Activated CD4-positive, CD25-positive, alpha-beta regulatory T cell treated with anti-CD3 and anti-CD28 coated beads, Interleukin-2, amount 50 U/mL, for 72 hours (primary cell): ENCODE results near the gene CPAMD8.
A peak's percentile ranks its signal among the peaks of the same experiment; 100 is the strongest.

Source experiments
- DNase-seq: peaks from one replicate; pipeline ENCODE4 v3.0.0; 2021

The CPAMD8 gene

DNA sequence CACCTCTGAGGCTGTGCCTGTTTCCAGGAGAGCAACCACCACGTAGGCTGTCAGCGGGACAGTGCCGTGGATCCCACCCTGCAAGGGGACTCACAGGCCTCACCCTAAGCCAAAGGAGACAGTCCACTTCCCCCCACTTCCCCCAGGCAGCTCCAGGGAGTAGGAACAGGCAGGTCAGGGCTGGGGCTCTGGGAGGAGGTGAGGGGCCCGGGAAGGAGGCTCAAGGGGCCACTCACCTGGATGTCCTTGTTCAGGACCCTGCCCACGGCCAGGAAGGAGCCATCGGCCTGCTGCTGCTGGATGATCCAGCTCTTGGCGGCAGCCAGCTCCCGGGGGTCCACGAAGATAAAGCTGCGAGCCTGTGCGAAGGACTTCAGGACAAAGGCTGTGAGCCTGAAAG lies 112.2 kb downstream of the CPAMD8 start:
- no peak for DNase-seq

DNA sequence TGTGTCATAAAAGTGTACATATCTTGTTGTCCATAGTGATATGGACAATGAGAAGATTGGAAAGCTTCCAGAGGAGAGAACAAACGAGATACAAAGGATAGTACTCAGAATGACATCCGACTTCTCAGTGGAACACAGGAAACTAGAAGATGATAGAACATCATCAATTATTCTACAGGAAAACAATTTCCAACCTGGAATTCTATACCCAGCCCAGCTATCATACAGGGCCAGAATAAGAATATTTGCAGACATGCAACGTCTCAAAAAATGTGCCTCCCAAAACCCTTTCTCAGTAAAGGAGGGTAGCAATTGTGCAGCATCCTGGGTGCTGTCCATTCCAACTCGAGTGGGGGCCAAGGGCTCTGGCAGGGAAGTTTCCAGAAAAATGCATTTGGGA lies 113.8 kb downstream of the CPAMD8 start:
- no peak for DNase-seq

DNA sequence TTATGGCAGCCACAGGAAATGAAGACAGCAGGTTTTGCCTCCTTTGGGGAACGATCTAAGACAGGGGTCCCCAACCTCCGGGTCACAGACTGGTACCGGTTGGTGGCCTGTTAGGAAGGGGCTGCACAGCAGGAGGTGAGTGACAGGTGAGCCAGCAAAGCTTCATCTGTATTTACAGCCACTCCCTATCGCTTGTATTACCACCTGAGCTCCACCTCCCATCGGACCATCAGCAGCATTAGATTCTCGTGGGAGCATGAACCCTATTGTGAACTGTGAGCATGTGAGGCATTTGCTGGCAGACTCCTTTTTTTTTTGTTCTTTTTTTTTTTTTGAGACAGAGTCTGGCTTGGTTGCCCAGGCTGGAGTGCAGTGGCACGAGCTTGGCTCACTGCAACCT lies 115.6 kb downstream of the CPAMD8 start:
- no peak for DNase-seq

DNA sequence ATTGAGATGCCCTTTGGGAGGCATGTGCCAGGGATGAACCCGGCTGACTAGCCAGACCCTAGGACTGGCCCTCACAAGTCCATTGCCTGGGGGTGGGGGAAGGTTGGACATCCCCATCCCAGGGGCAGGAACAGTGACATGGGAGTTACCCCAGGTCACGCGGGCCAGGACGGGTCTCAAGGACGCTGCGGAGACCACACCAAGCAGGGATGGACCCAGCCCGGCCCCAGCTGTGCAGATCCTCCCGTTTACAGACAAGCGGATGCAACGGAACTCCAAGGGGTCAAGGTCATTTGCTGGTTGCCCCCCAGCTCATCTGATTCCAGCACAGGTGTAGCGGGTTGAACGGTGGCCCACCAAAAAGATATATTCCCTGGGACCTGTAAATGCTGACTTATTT lies 117.9 kb downstream of the CPAMD8 start:
- no peak for DNase-seq

DNA sequence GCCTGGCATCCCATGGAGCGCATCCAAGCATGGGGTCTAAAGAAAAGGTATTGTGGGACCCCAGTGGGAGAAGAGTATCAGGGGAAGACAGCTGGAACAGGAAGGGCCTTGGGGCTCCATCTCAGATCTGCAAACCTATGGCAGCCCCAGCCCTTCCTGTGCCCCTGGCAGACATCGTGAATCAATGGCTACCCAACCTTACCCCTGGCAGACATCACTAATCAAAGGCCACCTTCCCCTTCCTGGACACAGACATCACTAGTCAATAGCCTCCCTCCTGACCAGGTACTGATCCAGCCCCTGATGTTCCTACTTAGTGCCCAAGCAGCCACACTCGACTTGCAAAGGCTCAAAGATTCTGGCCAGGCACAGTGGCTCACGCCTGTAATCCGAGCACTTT lies 122.0 kb downstream of the CPAMD8 start:
- no peak for DNase-seq

DNA sequence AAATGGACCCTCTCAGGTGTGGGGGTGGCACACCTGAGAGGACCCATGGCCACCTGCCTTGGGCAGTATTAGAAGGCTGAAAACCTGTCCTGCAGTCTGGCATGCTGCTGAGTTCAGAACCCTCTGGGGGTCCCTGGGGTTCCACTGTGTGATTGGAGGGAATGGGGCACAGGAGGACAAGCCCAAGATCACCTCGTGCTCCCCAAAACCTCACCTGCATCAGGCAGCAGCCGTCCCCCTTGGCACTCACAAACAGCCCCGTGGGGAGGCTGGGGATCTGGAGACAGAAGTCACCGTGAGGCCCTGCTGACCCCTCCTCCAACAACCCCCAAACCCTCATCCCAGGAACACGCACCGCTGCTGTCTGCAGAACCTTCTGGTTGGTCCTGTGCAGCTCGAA lies 123.3 kb downstream of the CPAMD8 start:
- DNase-seq, result no peak

DNA sequence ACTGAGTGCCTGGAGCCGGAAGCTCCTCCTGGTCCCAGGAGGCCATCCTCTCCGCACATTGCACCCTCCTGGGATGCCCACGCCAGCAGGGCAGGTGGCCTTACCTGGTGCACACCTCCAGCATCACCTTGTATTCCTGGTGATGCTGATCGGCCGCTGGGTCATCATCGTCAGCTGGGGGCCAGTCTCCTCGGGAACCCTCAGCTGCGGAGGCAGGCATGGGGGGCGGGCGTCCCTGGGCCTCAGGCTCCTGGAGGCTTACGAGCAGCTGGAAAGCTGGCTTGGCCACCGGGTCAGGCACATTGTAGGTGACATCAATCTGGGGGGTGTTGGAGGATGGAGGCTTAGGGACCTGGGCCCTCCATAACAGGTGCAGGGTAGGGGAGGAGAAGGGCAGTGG lies 124.1 kb downstream of the CPAMD8 start:
- DNase-seq, result no peak

DNA sequence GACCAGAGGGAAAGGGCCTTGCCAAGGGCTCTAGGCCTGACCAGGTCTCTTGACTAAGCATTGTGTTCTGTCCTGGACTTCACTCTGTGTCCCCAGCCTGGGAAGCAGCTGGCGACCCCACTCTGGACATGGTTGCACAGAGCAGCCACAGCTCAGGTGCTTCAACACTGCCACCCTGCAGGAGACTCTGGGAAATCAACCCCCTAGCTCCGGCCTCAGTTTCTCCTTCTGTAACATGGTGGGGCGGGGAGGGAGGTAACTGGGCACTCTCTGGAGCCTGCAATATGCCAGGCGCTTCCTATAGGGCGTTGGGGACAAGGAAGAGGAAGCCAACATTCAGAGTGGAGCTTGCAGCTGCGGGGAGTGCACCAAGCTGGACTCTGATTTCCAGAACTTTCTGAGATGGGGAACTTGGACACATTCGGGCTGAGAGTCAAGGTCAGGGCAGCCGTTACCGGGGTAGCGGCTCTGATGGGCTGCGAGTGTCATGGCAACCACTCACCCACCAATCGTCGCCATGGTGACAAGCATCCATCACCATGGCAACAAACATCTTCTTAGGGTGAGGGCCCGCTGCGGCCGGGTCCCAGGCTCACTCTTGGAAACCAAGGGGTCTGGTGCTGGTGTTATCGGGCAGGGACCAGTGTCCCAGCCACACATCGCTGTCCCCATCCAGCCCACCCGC lies 125.0 kb downstream of the CPAMD8 start:
- no peak for DNase-seq

DNA sequence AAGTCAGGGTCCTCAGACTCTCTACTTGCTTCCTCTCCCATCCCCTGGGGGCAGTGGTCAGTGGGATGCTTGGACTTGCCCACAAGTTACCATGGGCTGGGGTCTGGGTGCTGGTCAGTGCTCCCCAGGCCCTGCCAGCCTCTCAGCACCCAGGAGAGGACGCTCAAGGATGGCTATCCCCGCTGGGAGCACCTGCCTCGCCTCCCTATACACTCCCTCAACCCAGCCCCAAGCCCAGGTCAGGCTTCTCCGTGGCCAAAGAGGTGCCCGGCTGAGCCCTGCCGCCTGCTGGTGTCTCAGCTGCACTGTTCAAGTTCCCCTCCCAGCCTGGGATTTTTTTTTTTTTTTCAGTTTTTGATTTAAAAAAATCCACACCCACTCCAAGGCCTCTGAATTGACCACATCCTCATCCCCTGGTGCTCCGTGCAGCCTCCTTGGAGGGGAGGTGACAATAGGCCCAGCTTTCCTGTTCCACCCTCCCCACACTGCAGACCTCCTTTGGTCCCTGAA lies 127.0 kb downstream of the CPAMD8 start:
- no peak for DNase-seq

DNA sequence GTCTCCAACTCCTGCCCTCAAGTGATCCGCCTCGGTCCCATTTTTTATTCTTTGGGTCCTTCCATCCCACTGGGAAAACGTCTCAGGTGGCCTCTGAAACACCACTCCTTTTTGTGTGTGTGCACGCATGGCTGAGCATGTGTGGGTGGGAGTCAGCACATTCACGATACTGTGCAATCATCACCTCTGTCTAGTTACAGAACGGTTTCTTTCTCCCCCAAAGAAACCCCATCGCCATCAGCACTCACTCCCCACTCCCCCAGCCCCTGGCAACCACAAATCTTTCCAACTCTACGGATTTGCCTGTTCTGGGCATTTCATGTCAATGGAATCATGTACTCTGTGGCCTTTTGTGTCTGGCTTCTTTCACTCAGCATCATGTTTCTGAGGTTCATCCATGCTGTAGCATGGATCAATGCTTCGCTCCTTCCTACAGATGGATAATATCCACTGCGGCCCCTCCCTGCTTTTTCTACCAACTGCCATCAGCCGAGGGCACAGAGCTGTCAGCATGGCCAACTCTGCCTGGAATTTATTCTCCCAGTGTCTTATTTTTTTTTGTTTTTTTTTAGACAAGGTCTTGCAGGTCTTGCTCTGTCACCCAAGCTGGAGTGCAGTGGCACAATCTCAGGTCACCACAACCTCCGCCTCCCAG lies 128.1 kb downstream of the CPAMD8 start:
- no peak for DNase-seq

DNA sequence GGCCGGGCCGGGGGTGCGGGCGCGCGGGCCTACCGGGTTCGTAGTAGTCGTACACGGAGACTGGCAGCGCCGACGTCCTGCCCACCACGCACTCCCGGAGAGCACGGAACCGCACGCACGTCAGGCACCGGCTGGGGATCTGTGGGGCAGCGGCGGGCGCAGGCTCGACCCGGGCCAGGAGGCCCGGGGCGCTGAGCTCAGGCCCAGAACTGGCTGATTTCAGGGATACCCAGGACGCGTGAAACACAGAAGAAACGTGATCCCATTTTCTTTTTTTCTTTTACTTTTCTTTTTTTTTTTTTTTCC lies 128.8 kb downstream of the CPAMD8 start:
- no peak for DNase-seq

DNA sequence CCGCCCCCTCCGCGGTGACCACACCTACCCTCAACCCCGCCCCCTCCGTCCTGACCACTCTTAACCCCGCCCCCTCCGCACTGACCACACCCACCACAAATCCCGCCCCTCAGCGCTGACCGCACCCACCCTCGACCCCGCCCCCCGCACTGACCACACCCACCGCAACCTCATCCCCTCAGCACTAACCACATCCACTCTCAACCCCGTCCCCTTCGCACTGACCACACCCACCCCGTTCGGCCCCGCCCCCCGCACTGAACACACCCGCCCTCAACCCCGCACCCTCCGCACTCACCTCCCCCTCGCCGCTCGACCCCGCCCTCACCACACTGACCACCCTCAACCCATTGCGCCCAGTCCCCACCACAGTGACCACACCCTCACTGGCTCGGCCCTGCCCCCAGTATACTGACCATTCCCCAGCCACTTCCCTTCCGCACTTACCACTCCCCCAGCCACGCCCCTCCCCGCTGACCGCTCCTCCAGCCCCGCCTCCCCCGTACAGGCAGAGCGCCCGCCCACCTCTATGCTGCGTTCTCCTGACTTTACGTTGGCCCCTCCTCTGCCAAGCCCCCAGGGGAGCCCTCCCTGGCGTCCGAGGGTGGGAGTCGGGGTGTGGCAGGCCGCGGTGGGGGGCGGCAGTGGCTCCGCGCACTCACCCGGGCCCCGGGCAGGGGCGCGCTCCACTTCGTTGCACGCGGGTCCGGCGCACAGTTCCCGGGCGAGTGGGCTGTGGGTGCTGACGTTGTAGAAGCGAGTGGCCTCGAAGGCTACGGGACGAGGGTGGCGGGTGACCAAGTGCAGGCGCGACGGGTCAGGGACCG lies 129.4 kb downstream of the CPAMD8 start:
- peak; percentile 76 for DNase-seq

DNA sequence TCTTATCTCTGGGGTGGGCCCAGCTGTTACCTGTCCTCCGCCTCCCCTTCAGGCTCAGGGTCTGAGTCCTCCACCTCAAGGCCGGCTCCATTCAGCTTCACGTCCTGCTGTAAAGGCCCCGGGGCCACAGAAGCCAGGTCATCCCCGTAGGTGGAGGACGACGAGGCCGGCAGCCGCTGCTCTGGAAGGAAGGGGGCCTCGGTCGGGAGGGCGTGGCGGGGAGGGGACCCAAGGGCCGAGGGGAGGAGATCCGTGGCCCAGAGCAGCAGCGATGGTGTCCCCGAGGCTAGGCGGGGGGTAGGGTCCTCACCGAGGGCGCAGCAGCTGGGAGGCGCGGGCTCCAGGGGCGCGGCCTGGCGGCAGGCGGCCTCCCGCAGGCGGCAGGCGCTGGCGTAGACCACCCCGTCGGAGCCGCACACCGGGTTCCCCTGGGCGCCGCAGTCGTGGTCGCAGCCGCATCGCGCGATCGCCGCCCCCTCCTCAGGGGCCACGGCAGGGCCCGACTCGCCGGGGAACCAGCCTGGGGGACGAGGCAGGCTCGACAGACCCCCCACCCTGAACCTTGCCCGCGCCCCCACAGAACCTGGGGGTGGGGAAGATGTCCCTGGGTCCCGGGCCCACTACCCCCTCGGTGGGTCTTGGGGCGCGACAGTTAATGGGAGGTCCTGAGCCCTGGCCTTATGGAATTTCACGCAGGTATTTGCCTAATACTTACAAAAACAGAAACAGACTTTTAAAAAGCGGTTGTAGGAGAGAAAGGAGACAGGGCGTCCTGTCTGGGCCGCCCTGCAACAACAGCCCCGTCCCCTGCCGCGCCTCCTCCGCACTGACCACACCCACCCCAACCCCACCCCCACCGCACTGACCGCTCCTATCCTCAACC lies 130.2 kb downstream of the CPAMD8 start:
- DNase-seq, result no peak

DNA sequence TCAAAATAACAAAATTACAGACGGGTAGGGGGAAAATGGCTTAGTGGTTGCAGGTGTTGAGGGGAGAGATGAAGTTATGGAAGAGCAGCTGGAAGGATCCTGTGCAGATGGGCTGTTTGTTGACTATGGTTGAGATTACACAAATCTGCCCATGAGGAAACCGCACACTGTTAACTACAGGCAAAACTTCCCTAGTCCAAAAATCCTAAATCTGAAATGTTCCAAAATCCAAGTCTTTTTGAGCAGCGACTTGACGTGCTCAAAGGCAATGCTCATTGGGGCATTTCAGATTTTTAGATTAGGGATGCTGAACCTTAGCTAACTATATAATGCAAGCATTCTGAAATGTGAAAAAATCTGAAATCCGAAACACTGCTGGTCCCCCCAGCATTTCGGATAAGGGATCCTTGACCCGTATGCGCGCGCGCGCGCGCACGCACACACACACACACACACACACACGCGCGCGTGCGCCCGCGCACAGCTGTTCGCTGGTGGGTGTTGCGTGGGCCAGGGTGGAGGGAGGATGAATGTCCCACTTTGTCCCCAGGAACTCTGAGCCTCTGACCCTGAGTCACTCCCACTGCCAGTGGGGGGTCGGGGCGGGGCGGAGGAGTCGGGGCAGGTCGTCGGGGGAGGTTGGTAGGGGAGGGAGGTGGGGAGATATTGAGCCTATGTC lies 131.0 kb downstream of the CPAMD8 start:
- no peak for DNase-seq

DNA sequence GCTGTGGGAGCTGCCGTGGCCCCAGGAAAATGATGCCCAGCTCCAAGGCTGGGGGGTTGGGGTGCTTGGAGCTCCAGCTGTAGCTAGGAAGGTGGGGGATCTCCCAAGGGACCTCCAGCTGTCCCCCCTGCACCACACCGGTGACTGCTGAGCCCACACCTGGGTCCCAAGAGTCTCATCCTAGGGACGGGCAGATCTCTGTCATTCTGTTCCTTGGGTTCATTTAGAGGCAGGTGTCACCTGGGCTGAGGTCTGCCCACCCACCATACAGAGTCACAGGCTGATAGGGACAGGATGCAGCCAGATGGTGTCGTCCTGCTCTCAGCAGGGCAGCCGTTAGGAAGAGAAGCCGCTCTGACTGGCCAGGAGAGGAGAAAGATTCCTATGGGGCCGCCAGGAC lies 132.5 kb downstream of the CPAMD8 start:
- DNase-seq, result no peak

DNA sequence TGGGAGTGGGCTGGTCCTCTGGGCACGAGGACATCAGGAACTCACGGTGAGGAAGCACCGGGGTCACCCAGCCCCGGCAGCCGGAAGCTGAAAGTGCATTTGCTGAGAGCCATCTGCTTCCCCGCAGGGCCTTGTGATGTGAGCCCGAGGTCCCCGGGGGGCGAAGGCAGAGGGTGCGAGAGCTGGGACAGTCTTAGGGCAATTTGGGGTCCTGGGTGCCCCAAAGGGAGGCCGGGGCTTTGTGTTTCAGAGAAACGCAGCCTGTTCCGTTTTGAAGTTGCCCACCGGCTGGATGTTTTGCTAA lies 133.0 kb downstream of the CPAMD8 start:
- no peak for DNase-seq

DNA sequence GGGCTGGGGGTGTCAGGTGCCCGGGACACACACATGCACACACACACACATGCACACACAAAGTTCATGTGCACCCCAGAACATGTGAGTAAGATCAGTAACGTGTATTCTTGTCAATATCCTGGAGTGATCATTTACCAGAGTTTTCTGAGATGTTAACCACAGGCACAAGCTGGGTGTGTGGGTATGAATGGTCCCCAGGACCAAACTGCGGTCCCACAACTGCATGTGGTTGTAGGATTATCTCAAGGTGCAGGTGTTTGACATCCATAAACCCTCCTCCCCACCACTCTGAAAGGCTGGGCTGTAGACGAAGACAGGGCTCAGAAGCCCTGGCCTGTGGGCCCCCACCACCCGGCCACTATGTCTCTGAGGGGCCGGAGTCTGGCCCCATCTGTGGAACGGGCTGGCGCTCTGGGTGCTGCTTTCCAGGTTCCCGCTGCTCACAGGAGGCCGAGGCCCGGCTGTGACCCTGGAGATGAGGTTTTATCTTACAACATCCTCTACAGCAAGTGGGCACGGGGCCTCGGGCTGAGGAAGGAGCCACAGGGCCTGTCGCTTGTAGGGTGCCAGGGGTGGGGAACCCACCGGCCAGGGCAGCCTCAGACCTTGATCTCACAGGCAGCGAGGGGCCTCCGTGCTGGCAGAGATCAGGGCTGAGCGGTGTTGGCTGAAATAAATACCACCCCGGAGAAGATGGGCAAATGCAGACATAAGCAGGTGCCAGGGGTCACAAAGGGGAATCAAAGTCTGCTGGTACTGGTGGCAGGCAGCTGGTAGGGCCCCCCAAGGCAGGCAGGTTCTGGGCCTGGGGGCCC lies 133.5 kb downstream of the CPAMD8 start:
- no peak for DNase-seq

DNA sequence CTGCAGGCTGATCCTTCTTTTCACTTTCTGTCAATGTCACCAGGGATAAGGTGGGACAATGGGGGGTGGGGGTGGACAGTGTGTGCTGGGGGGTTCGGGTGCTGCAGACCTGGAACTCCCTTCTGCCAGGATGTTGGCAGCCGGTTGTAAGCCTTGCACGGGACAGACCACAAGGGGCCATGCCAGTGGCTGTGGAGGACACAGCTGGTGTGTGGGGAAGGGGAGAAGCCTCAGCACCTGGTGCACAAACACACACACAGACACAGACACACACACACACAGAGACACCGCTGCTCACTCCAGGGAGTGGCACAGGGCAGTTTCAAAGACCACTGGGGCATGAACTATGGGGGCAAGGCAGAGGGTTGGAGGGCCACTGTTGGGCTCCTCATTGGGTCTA lies 134.2 kb downstream of the CPAMD8 start:
- DNase-seq, result no peak

DNA sequence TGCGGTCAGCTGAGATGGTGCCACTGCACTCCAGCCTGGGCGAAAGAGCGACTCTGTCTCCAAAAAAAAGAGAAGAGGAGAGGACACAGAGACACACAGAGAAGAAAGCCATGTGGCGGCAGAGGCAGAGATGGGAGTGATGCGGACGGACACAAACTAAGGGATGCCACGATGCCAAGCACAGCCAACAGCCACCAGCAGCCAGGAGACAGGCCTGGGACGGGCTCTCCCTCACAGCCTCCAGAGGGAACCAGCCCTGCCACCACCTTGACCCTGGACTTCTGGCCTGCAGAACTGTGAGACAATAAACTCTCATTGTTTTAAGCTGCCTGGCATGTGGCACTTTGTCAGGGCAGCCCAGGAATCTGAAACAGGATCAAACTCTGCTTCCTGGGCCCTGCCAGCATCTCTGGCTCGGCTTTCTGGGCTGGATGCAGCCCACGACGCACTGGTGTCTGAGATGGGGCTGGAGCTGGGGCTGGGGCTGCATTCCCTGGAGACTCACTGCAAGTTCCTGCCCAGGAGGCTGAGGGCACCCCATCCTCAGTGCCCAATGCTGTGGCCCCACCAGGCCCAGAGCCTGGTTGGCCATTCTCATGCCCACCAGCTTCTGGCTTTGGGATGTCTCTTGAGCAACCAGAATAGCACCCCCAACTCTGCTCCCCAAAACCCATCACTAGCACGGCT lies 134.8 kb downstream of the CPAMD8 start:
- DNase-seq, result no peak

DNA sequence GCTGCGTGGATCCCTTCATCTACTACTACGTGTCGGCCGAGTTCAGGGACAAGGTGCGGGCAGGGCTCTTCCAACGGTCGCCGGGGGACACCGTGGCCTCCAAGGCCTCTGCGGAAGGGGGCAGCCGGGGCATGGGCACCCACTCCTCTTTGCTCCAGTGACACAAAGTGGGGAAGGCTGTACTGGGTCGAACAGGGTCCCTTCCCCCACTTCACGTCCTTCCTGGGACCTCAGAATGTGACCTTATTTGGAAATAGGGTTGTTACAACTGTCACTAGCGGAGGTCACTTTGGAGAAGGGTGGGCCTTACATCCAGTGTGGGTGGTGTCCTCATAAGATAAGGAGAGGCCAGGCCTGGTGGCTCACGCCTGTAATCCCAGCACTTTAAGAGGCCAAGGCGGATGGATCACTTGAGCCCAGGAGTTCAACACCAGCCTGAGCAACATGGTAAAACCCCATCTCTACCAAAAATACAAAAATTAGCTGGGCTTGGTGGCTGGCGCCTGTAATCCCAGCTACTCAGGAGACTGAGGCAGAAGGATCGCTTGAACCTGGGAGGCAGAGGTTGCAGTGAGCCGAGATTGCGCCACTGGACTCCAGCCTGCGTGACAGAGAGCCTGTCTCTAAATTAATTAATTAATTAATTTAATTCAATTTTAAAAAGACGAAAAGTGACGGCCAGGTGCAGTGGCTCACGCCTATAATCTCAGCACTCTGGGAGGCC lies 136.0 kb downstream of the CPAMD8 start:
- DNase-seq, result no peak
